Stimulated activated CD4-positive, alpha-beta T cell treated with anti-CD3 and anti-CD28 coated beads, Interleukin-15, amount 100 ng/mL, for 24 hours (primary cell): Measurements from ENCODE around the gene EHD3.

Experiments used
- DNase-seq: peaks from one replicate; pipeline ENCODE4 v3.0.0-alpha.2; 2020

The EHD3 gene

GRCh38 chr2:31213601-31214443 lies 20.1 kb upstream of the EHD3 start:
- DNase-seq, result no peak

GRCh38 chr2:31214444-31214915 lies 19.5 kb upstream of the EHD3 start:
- no peak for DNase-seq

- no peak for DNase-seq
These were observed 17.2 kb upstream of the EHD3 start for GRCh38 chr2:31216734-31217133.

- DNase-seq, result no peak
These were observed 16.3 kb upstream of the EHD3 start, which contains the start of gene CAPN14 for GRCh38 chr2:31217465-31218200. TSS of gene CAPN14 (minus strand) at chr2:31217515. CDS start at chr2:31205447, 12,068 bp downstream.

DNA sequence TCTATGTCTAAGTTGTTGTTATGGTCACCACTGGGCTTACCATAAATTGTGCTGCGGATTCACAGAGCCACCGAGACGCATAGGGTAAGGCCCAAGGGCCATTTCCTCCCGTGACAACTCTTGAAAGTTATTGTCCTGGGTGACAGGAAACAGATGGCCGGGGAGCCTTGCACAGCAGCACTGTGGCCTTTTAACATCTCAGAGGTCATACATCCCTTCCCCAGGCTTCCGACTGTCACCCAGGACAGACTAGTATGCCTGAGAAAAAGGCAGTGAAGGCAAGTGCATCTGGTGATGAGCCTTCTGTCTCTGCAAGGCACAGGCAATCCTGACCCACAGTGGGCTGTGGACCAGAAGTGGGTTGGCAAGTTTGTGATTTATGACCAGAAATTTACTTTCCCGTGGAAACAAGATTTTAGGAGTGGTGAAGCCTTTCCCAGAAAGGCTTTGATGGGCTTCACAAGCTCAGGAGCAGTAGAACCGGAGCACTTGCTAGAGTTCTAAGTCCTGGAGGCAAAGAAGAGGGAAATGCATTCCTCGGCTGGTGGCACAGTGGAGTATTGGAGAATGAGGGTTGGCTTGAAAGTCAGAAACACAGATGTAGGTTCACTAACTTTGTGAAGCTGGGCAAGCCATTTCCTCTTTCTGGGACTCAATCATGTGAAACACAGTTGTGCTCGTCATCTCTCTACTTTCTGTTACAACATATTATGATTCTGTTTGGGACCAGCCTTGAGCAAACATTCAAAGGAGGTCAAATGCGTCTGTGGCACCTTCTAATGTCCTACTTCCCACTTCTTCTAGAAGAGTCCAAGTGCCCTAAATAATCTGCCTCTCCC lies 14.6 kb upstream of the EHD3 start:
- no peak for DNase-seq

GRCh38 chr2:31221544-31221943 lies 12.4 kb upstream of the EHD3 start:
- DNase-seq, result no peak

GRCh38 chr2:31222071-31222470 lies 11.9 kb upstream of the EHD3 start:
- DNase-seq, result no peak

DNA sequence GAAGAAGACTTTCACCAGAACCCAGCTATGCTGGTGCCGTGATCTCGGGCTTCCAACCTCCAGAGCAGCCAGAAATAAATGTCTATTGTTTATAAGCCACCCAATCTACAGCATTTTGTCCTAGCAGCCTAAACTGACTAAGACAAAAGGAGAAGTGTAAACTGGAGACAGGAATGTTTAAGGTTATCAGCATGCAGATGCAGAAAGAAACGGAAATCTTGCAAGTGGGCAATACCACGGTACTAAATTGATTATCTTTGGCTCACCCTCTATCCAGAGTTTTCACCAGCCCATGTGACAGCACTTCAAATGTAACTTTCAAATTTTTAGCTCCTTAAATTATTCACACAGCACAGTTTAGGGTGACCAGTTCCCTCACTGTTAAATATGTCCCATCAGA lies 10.9 kb upstream of the EHD3 start:
- DNase-seq, result no peak

GRCh38 chr2:31223749-31224148 lies 10.2 kb upstream of the EHD3 start:
- no peak for DNase-seq

- no peak for DNase-seq
These were observed 7.7 kb upstream of the EHD3 start for GRCh38 chr2:31226266-31226665.

- DNase-seq, result no peak
These were observed 6.8 kb upstream of the EHD3 start for GRCh38 chr2:31227110-31227509.

DNA sequence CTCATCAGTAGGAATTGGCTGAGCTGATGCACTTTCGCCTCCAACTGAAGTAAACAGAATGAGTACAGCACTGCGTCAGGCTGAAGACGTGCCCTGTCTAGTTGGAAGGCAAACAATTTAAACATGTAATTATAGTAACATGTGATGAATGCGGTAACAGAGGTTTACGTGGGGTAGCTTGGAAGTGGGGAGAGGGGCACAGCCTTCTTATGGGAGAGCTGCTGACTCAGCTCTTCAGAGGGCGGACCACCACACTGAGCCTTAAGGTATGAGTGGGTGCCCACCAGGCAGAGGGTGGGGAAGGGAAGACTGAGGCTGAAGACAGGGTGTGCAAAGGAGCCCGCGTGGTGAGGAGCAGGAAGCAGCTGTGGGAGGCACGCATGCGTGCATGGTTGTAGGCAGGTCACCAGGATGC lies 6.2 kb upstream of the EHD3 start:
- no peak for DNase-seq

DNA sequence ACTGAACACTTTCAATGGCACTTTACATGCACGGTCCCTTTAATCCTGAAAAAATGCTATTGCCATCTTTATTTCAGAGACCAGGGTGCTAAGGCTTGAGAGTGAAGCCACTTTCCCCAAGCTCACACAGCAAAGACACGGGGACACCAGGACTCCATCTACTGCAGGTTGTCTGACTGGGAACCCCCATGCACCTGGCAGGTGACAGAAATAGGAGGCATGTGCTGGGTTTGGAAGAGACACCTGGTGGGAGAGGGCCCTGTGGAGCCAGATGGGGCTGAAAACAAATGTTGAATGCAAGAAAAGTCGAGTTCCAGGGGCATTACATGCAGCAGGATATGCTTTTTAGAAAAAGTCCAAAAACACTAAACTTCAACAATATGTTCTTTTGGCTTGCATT lies 5.2 kb upstream of the EHD3 start:
- no peak for DNase-seq

GRCh38 chr2:31230751-31231150 lies 3.2 kb upstream of the EHD3 start:
- no peak for DNase-seq

DNA sequence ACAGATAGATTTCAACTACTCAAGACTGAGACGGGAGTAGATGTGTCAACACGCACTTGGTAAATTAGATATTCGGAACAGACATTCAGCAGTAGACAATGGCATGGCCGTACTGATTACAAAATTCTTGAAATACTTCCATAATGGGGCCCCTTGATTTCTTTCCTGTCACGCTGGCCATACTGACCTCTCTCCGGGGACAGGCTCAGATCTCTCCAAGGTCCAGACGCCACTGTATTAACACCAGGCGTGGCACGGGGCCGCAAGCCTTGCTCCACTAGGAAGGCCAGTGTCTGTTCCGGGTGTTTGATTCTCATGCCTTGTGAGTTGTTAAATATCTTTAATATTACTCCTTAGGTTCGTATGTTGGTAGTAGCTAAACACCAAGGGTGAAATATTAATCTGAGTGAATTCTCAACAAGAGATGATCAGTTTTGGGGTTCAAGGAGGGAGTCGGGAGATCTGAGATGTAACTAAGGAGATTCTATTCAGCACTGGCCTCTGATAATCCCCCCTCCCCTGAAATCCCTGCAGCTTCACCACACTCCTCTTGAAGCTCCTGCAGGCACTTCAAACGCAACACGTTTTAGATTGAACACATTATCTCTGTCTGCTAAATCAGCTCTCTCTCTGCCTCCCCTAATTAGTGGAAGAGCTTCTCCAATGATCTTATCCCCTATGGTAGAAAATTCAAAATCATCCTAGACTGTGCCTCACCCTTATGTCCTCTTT lies 2.2 kb upstream of the EHD3 start:
- no peak for DNase-seq

DNA sequence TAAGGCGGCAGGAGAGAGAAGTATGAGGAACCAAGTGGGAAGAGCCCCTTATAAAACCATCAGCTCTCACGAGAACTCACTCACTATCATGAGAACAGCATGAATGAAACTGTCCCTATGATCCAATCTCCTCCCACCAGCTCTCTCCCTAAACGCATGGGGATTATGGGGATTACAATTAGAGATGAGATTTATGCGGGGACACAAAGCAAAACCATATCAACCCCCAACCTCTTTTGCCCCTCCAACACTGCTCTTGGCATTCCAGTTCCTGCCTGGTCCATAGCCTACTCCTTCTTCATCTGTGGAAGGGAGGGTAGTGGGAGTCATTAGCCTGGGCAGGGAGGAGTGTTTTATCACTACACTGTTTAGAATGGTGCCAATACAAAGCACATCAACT lies 1.4 kb upstream of the EHD3 start:
- no peak for DNase-seq

DNA sequence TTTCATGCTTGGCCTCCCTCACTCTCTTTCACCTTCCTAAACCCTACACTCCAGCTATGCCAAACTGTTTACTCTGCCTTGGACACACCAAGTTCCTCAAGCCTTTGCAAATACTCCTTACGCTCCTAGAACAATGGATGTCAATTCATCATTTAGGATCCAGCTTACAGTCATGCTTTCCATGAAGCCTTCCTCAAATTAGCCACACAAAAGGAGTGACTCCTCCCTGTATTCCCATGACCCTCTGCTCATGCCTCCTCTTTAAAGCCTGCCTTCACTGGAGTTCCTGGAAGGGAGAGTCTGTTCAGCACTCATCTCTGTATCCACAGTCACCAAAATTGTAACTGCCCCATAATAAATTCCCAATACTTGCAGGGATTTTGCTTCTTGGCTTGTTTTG lies 721 bp upstream of the EHD3 start:
- no peak for DNase-seq

GRCh38 chr2:31234683-31235503 lies 941 bp downstream of the EHD3 start:
- no peak for DNase-seq

DNA sequence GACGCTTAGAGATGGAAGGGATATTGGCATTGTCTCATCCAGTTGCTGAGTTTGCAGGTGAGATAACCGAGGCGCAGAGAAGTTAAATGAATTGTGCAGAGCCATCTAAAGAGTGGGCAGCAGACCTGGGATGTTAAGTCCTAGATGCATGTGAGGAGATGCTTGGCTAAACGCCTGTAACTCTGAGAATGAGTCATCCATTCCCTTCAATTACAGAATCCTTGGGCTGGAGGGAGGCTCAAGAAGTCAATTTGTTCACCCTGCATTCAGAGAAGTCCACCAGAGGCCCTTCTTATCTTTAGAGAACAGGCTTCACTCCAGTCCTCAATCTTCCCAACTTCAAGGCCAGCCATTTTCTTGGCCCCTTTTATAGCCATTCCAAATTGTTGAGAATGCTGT lies 1.6 kb downstream of the EHD3 start:
- DNase-seq, result no peak

DNA sequence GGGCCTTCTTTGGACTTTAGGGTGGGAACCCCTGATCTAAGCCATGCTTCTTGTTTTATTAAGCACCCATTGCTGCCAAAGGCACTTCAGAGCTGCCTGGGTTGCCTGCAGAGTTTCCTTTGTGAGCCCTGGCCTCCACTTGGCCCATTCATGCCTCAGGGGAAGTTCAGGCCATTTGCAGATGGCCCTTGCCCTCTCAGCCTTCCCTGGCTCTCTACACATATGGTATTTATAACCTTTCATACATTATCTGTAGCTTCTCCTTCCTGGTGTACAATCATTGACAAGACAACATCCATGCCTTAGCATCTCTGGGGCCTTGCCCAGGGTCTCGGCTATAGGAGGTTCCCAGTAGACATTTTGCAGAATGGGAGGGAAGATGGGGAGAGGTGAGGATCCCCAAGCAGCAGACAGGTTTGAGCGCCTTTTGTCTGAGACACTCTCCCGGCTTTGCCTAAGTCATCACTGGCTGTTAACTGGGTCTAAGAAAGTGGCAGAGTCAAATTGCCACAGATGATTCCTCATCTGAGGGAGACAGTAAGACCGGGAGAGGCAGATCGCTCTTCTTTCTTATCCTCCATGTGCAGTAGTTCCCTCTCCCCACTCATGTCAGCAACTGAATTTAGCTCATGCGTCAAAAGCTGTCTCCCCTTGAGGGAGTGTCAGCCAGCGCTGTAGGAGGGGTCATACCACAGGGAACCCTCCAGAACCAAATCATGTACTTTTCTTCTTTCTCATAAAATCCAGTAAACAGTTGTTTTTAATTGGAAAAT lies 2.7 kb downstream of the EHD3 start:
- no peak for DNase-seq
